ENCODE data around the gene SORBS1.

The SORBS1 gene

GRCh38 chr10:95266674-95267095 lies 294.5 kb downstream of the SORBS1 start:
- peak; percentile 53 for DNase-seq (ENCODE audit: low spot score)

GRCh38 chr10:95265572-95265971 lies 295.6 kb downstream of the SORBS1 start:
- DNase-seq (ENCODE audit: low spot score), result no peak

GRCh38 chr10:95264227-95265051 lies 296.7 kb downstream of the SORBS1 start:
- peak; percentile 58 for DNase-seq (ENCODE audit: low spot score)

GRCh38 chr10:95263864-95264226 lies 297.3 kb downstream of the SORBS1 start:
- no peak for DNase-seq (ENCODE audit: low spot score)

- DNase-seq (ENCODE audit: low spot score), result no peak
Measured at GRCh38 chr10:95262763-95263518, 298.2 kb downstream of the SORBS1 start.

GRCh38 chr10:95261926-95262325 lies 299.2 kb downstream of the SORBS1 start:
- DNase-seq (ENCODE audit: low spot score), result no peak

Measured in iPS-NIHi11 (cell line).